A673 (cell line): ENCODE results near the gene CCZ1B. TPM values are rescaled to one million over a fixed set of nuclear protein-coding genes. Genes with fewer than 3 reads are reported as not detected.
"Not testable (repeated sequence)": the region's sequence is repeated elsewhere in the genome, so short reads cannot be mapped to it uniquely, and the experiment has no call there.

Experiments
- BruUV-seq: library from RNA; stranded (reverse); fragments of 400-500 nt; replicated peaks from 2 replicates; lab custom pipeline; 2021; lab: Mats Ljungman, UMichigan
- CTCF ChIA-PET: fragments of 300-600 bp; sonication (Branson Sonifier 250); formaldehyde crosslinking; loops from one replicate; lab custom pipeline; 2022; ENCODE audit warnings: antibody characterized with exemption; lab: Charles Lee
- POLR2A ChIA-PET: fragments of 300-600 bp; sonication (Branson Sonifier 250); formaldehyde crosslinking; loops from one replicate; lab custom pipeline; 2022; ENCODE audit warnings: antibody characterized with exemption; ENCODE audit not compliant: low non-redundant PET; lab: Charles Lee
- DNase-seq: peaks from one replicate; pipeline ENCODE4 v3.0.0-alpha.2; 2015; ENCODE audit warnings: low spot score
- H3K27ac ChIP-seq: fragments of 200-600 bp; sonication (generic); 2 replicates; pipeline ENCODE4 v1.5.1; 2016; ENCODE audit warnings: mixed run types, low read depth, mild to moderate bottlenecking, mixed read lengths, antibody characterized with exemption, low read length; ENCODE audit not compliant: poor library complexity, severe bottlenecking
- H3K27me3 ChIP-seq: fragments of 200-600 bp; sonication (generic); replicated peaks from 2 replicates; pipeline ENCODE4 v1.6.1; 2017; ENCODE audit warnings: mixed run types, low read depth, mild to moderate bottlenecking, mixed read lengths, antibody characterized with exemption, low read length; ENCODE audit not compliant: insufficient read depth, poor library complexity
- H3K36me3 ChIP-seq: fragments of 200-600 bp; sonication (generic); 2 replicates; pipeline ENCODE4 v1.6.1; 2016; ENCODE audit warnings: mixed run types, mild to moderate bottlenecking, mixed read lengths, antibody characterized with exemption, low read length; ENCODE audit not compliant: insufficient read depth, poor library complexity, severe bottlenecking
- H3K4me1 ChIP-seq: fragments of 200-600 bp; sonication (generic); 2 replicates; pipeline ENCODE4 v1.6.1; 2017; ENCODE audit warnings: mixed run types, mild to moderate bottlenecking, mixed read lengths, antibody characterized with exemption, low read length; ENCODE audit not compliant: insufficient read depth, poor library complexity, severe bottlenecking
- H3K4me3 ChIP-seq: fragments of 200-600 bp; sonication (generic); 2 replicates; pipeline ENCODE4 v1.5.1; 2016; ENCODE audit warnings: low read depth, mixed run types, mild to moderate bottlenecking, mixed read lengths, low read length; ENCODE audit not compliant: poor library complexity, severe bottlenecking
- H3K9me3 ChIP-seq: fragments of 200-600 bp; sonication (generic); 2 replicates; pipeline ENCODE4 v1.6.1; 2016; ENCODE audit warnings: mixed run types, low read depth, mild to moderate bottlenecking, mixed read lengths, antibody characterized with exemption, low read length; ENCODE audit not compliant: poor library complexity, severe bottlenecking
- intact Hi-C: fragments of 100-400 bp; cut with micrococcal nuclease; formaldehyde crosslinking; loops from one replicate; pipeline ENCODE4 v1.10.0; 2022; ENCODE audit not compliant: unreplicated experiment
- total RNA-seq: library from RNA; stranded (reverse); gene quantifications from 2 replicates; pipeline ENCODE4 v1.2.3, GENCODE V29; 2021

CCZ1B gene
- total RNA-seq, 1 experiment from 2014 or later: 72.0 TPM

- H3K4me1 ChIP-seq: not testable (repeated sequence)
These were observed 72.1 kb downstream of the CCZ1B start, which contains the start of gene RSPH10B2 for GRCh38 chr7:6753964-6754363. TSS of gene RSPH10B2 (plus strand) at chr7:6754103. CDS start at chr7:6757678, 3,575 bp downstream.

GRCh38 chr7:6750173-6750572, 75.9 kb downstream of the CCZ1B start:
- H3K36me3 ChIP-seq, DNase-seq, intact Hi-C loops, H3K27me3 ChIP-seq, POLR2A ChIA-PET, BruUV-seq, H3K9me3 ChIP-seq, H3K27ac ChIP-seq, H3K4me3 ChIP-seq, CTCF ChIA-PET, H3K4me1 ChIP-seq: not testable (repeated sequence)

More at GRCh38 chr7:6753964-6754363, 72.1 kb downstream of the CCZ1B start, which contains the start of gene RSPH10B2:
- DNase-seq, intact Hi-C loops, BruUV-seq, CTCF ChIA-PET, H3K4me3 ChIP-seq, H3K9me3 ChIP-seq, H3K27me3 ChIP-seq, H3K27ac ChIP-seq, H3K36me3 ChIP-seq, POLR2A ChIA-PET: not testable (repeated sequence)

- BruUV-seq, H3K4me1 ChIP-seq, H3K9me3 ChIP-seq, intact Hi-C loops, POLR2A ChIA-PET, DNase-seq, H3K27me3 ChIP-seq, H3K4me3 ChIP-seq, H3K36me3 ChIP-seq, CTCF ChIA-PET, H3K27ac ChIP-seq: not testable (repeated sequence)
These were observed 76.7 kb downstream of the CCZ1B start for GRCh38 chr7:6749335-6749734.

Other genes starting within 250 kb of the CCZ1B start
- 72.4 and 79.2 TPM in 2 replicates for gene ZDHHC4, start 248.8 kb downstream of the CCZ1B start, total RNA-seq
- 39.7 and 43.4 TPM in 2 replicates for gene INTS15, start 236.3 kb downstream of the CCZ1B start, total RNA-seq
- 3.4 and 6.4 TPM in 2 replicates for gene ZNF853, start 210.7 kb downstream of the CCZ1B start, total RNA-seq
- gene ZNF316, start 189.0 kb downstream of the CCZ1B start, total RNA-seq: 29.1 and 32.1 TPM in 2 replicates
- gene ZNF12, start 119.3 kb downstream of the CCZ1B start, total RNA-seq: 18.1 and 18.8 TPM in 2 replicates
- gene RSPH10B2, start 72.2 kb downstream of the CCZ1B start, total RNA-seq: 0.34 and 0.44 TPM in 2 replicates